Amniotic epithelial cell (primary cell): ENCODE data around the gene PLA2G6.
"Not testable (repeated sequence)": the region's sequence is repeated elsewhere in the genome, so short reads cannot be mapped to it uniquely, and the experiment has no call there.

Experiments
- DNase-seq: peaks from one replicate; pipeline ENCODE4 v3.0.0-alpha.2; 2010; ENCODE audit warnings: low read depth

Gene PLA2G6

GRCh38 chr22:38191731-38192474 is 10.3 kb upstream of the PLA2G6 start:
- DNase-seq = no peak

DNA sequence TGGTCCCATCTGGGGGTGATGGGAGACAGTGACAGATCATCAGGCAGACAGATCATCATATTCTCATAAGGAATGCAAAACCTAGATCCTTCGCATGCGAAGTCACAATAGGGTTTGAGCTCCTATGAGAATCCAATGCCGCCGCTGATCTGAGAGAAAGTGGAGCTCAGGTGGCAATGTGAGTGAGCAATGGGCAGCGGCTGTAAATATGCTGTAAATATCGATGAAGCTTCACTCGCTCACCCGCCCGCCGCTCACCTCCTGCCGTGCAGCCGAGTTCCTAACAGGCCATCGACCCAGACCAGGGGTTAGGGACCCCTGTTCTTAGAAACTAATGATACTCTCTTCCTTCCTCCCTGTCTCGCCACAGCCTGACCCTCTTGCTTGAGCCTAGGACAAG is 9.4 kb upstream of the PLA2G6 start:
- DNase-seq = no peak

- DNase-seq = no peak
These were observed 9.0 kb upstream of the PLA2G6 start for GRCh38 chr22:38190581-38190980.

DNA sequence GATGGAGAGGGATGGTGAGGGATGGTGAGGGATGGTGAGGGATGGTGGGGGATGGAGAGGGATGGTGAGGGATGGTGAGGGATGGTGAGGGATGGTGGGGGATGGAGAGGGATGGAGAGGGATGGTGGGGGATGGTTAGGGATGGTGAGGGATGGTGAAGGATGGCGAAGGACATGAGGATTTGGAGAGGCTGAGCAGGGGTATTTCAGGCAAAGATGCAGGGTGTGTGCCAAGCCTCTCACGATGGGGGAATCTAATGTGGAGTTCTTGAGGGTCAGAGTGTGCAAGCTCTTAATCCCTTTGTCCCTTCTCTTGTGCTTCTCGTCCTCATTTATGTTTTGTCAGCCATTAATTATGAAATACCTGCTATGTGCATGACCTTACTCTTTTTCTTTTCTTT is 7.5 kb upstream of the PLA2G6 start:
- no peak for DNase-seq

DNA sequence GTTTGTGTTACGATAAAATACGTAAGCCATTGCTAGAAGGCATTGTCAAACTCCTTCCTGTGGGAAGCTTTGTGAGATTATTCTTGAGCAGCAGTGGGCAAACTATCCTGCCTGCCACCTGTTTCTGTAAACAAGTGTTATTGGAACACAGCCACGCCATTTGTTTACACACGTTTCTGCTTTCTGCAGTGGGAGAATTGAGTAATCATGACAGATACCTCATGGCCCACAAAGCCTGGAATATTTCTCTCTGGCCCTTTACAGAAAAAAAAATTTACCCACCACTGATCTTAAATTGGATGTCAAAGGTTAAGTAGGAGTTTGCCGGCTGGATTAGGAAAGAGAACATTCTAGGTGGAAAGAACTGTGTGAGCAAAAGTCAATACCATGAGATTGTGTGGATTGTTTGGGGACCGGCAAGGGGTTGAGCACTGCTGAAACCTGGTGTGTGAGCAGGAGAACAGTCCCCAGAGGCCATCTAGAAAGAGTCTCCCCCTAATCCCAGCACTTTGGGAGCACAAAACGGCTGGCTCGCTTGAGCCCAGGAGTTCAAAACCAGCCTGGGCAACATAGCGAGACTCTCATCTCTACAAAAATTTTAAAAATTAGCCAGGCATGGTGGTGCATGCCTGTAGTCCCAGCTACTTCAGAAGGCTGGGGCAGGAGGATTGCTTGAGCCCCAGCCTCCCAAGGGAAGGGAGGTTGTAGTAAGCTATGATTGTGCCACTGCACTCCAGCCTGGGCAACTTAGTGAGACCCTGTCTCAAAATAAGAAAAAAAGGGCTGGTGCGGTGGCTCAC is 6.0 kb upstream of the PLA2G6 start:
- peak; percentile 94 for DNase-seq

DNA sequence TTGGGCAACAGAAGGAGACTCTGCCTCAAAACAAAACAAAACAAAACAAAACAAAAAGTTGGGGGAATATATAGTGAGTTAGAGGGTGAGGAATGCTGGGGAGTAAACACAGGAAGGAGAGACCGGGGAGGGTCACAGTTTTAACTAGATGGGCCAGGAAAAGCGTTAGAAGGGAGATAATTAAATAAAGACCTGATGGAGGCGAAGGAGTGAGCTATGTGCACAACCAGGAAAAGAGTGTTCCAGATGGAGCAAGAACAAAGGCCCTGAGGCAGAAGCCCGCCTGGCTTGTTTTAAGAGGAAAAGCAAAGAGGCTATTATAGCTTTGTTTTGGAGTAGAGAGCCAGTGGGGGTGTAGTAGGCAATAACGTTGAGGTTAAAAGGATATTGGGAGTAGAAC is 4.8 kb upstream of the PLA2G6 start:
- no peak for DNase-seq

DNA sequence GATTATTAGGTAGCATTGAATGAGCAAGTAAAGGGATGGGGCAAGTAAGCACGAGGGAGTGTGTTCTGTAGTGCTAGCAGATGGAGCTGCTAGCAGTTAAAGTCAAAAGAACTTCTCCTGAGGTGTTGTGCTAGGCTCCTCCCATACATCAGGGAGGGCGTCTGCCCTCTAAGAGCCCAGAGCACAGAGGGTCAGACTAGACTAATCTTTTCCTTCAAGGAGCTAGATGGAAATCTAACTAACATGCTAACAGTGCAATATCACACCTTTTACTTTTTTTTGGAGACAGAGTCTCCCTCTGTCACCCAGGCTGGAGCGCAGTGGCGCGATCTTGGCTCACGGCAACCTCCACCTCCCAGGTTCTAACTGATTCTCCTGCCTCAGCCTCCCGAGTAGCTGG is 3.2 kb upstream of the PLA2G6 start:
- DNase-seq = no peak

GRCh38 chr22:38180841-38181452 is 683 bp downstream of the PLA2G6 start:
- DNase-seq = no peak

GRCh38 chr22:38178605-38178937 is 3.1 kb downstream of the PLA2G6 start:
- not testable (repeated sequence) for DNase-seq

DNA sequence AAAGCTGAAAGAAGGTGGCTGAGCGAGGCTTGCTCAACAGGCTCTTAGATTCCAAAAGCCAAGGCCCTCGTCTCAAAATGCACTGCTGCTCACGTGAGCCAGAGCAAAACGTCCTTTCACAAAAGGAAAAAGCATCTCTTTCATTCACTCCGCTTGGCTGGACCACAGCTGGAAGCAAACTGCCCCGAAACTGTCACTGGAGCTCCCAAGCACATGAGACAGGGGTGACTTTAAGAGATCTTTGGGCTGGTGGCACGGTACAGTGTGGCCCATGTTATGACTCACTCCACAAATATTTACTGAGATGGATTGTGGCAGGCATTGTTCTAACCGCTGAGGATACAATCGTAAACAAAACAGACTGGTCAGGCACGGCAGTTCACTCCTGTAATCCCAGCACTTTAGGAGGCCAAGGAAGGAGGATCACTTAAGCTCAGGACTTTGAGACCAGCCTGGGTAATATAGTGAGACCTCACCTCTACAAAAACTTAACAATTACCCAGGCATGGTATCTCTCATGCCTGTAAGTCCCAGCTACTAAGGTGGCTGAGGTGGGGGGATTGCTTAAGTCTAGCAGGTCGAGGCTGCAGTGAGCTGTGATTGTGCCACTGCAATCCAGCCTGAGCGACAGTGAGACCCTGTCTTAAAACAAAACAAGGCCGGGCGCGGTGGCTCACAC is 3.6 kb downstream of the PLA2G6 start:
- DNase-seq = peak; percentile 88

DNA sequence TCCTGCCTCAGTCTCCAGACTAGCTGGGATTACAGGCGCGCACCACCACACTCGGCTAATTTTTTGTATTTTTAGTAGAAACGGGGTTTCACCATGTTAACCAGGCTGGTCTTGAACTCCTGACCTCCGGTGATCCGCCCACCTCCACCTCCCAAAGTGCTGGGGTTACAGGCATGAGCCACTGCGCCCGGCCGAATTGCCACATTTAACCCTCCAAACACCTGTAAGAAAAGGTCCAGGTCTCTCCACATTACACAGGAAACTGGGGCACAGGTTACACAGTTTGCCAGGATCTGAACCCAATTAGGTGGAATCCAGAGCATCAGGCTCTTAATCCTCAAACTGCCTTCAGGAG is 4.1 kb downstream of the PLA2G6 start:
- DNase-seq = not testable (repeated sequence)

DNA sequence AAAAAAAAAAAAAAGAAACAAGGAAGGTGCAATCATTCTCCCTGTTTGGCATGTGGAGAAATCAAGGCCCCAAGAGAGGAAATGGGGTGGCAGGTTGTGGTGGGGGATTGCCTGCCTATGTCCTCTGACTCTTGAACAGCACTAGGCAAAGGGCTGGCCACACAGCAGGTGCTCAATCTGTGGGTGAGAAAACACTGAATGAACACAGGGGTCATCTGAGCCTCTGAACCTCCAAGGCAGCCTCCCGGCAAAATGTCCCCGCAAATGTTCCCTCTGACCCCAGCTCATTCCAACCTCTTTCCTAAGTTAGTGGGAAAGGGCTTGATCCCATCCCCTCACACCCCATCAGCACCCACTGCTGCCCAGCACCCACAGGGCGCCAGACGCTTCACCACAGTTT is 4.6 kb downstream of the PLA2G6 start:
- DNase-seq = no peak

GRCh38 chr22:38176170-38176741 is 5.4 kb downstream of the PLA2G6 start:
- peak; percentile 84 for DNase-seq

DNA sequence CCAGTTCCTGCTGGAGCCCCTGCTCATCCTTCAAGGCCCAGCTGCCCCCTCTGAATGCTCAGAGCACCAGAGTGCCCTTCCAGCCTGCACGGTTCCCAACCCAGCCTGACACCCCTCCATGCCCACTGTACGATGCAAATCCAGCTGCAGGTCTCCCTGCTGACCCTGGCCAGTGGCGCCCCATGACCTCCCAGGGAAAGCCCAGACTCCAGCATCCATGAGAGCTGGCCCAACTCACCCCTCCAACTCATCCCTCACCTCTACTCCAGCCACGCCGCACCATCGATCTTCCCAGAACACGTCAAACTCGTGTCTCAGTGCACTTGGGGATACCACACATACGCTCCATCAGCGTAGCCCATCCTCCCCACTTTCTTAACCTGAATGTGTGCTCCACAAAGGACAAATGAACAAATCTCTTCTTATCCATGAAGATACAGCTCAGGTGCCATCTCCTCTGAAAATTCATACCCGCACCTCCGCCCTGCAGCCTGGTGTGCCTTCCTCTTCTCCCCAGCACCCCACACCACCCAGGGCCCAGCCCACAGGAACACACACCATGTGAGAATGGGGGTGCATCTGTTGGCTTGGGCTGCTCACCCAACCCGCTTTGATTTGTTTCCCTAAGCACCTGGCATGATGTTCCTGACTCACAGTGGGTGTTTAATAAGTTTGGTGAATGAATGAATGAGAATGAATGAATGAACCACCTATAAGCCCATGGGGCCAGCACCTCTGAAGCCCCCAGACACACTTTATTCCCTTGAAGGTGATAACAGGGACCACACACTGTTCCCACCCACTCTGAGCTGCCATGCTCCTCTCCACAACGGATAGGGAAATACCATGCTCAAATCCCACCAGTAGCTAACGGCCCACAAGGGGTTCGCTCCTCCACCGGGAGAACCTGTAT is 6.2 kb downstream of the PLA2G6 start:
- DNase-seq = no peak

GRCh38 chr22:38174626-38175025 is 7.0 kb downstream of the PLA2G6 start:
- no peak for DNase-seq

DNA sequence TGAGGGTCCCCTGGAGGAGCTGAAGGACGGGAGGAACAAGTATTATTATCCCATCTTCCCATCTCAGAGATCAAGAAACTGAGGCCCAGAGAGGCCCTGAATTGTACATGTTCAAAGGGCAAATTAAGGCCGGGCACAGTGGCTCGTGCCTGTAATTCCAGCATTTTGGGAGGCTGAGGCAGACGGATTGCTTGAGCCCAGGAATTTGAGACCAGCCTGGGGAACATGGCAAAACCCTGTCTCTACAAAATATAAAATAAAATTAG is 8.1 kb downstream of the PLA2G6 start:
- DNase-seq = no peak

- no peak for DNase-seq
These were observed 8.6 kb downstream of the PLA2G6 start for GRCh38 chr22:38172832-38173640.

DNA sequence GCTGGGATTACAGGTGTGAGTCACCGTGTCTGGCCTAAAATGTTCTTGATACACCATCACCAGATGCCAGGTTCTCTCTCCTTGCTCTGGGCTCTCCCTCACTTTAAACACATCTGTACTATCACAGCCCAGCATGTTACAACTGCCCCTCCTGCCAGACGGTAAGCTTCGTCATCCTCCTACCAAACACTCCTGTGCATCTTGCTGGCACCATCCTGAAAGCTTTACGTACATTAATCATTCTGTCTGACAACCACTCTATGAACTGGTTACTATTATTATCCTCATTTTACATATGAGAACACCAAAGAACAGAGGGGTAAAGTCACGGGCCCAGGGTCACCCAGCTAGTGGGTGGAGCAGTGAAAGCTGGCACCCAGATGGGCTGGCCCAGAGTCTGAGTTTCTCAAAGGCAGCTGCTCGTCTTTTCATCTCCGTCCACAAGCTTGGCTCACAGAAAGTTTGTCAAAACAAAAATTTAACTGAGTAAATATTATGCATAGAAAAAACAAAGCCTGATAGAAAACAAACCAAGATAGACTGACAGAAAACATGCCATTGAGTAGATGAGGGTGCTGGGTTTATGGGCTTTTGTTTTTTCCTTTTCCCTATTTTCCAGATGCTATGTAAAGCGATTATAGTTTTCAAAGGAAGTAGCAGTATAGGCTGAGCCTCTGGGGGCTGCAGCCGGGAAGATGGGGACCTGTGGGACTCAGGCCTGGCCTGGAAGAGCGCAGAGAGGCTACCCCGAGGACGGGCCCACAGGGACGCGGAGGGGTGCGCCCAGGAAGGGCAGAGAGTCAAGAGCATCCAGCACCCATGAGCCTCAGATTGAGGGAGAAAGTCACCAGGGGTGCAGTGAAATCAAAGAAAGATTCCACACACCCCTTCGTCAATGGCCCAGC is 9.5 kb downstream of the PLA2G6 start:
- DNase-seq = peak; percentile 68

DNA sequence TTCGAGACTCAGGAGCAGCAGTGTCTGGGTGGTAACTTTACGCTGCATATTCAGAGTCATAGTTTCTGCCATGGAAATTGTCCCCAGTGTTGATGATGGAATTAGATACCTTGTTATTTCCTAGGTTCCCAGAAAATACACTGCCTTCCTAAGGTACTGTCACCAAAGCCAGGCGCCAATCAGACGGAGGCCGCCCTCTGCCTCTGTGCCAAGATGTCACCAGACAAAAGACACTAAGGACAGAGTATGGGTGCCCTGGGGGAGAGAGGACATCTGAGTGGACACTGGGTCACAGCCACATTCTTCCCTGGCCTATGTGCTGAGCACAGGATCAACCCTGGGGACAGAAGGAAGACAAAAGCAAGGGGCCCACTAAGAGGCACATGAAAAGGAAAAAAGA is 11.2 kb downstream of the PLA2G6 start:
- no peak for DNase-seq

GRCh38 chr22:38169116-38169515 is 12.5 kb downstream of the PLA2G6 start:
- DNase-seq = no peak
